Pericardium fibroblast (primary cell): Measurements from ENCODE around the gene DCTN3. TPM values are rescaled to one million over a fixed set of nuclear protein-coding genes. Genes with fewer than 3 reads are reported as not detected.

ENCODE experiments used
- total RNA-seq: library from RNA; depleted of rRNA; stranded (reverse); fragments of >200 nt; gene quantifications from 2 replicates; pipeline ENCODE4 v1.2.3, GENCODE V29; 2015

Gene DCTN3
- total RNA-seq = 129 and 185 TPM in 2 replicates

DNA sequence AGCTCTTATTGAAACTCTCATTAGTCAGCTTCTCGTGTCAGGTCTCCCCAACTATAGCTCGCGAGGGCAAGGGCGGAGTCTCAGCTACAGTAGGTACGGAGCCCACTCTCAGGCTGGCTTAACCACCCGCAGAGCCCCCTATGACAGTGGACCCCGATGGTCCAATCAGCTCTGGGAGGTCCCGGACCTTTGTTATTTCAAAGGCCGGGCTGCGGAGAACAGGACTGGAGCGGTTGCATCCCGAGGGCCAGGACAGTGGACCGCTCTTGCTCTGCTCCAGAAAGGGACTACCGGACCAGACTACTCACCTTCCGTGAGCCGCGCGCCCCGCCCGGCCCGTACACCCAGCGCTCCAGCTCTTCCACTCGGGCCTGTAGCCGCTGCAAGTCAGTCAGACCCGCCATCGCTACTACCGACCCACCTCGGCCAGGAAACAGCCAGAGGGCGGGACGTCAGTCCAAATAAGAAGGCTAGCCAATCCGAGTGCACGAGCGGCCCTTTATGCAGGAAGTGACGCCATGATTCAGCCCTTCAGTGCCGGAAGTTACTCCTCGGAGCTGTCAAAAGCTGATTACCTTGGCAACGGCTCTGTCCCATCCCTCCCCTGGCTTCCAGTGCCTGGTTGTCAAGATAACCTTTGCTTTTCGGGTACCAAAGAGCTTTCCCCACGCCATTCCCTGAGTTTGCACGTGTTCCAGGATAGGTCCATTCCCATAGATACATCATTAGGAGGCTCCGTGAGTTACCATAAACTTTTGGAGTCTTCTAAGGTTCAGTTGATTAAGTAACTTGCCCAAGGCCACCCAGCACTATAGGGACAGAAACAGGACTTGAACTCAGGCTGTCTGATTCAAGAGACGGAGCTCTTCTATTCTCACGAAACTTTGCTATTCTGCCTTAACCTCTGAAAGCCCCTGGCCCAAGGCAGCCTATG lies at the start of gene DCTN3:
TSS of gene DCTN3 (minus strand) at position 435 of the 934 bp plus-strand sequence. CDS start at position 404, 31 bp downstream.

GRCh38 chr9:34662526-34663302 lies 42.4 kb upstream of the DCTN3 start, which contains the start of gene CCL27:
Gene CCL27, minus strand, starts transcription at chr9:34662657. Its CDS starts 24 bp downstream, at chr9:34662633.

DNA sequence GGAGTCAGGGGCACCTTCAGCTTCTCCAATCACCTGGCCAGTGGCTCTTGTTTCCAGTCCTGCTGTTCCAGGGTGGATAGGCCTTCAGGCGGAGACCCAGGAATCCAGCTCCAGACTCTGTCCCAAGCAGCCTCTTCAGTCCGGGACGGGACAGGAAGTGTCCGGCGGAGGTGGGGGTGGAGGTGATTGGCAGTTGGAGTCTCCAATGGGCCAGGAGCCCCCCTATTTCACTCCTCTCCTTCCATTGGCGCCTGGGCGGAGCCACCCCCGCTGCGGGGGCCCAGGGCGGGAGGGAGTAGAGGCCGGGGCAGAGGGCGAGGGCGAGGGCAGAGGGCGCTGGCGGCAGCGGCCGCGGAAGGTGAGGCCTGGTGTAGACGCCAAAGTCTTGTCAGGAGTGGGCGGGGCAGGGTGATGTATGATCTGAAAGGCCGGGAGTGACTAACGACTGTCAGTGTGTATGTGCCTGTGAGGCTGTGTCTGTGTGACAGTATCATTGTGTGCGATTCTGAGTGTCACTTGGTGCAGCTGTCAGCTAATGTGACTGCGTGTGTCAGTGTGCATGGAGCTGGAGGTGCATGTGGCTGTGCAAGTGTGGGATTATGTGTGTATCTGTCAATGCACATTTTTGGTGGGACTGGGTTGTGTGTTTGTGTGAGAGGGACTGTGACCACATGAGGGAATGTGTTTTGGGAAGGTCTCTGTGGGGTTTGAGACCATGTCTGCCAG lies 31.7 kb upstream of the DCTN3 start, which contains the start of gene IL11RA:
TSS of gene IL11RA (plus strand) at position 310 of the 726 bp plus-strand sequence. CDS start 3,033 bp downstream, outside the sequence.

DNA sequence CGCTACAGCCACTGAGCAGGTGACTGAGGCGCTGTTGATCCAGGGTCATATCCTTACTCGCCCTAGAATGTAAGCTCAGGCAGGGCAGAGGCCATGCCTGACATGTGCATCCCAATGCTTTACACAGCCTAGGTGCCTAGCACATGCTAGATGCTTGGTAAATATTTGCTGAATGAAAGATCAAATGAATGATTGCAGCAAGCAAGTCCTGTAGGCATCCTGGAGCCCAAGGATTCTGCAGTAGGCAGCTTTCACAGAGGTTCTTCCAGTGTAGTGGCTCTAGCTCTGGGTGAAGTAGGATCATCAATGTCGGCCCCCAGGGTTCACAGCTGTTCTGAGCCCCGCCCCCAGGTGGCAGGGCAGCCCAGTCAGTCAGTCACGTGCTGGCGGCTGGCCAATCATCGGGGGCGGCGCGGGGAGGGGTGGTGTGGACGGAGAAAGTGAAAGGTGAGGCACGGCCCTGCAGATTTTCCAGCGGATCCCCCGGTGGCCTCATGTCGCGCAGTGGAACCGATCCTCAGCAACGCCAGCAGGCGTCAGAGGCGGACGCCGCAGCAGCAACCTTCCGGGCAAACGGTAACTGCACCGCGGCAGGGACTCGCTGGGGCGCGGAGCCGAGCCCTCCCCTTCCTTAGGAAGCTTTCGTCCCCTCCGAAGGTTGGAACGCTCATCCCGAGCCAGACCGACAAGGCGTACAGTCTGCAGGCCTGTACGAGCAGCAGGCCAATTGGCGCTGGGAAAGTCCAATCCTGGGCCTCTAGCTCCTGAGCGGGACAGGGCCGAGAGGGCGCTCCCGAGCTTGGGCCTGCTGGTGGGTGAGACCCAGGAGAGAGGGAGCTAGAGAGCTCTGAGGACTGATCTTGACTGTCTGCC lies 26.2 kb upstream of the DCTN3 start, which contains the start of gene GALT:
TSS of gene GALT (plus strand) at position 465 of the 873 bp plus-strand sequence. CDS start at position 495, 30 bp downstream.

DNA sequence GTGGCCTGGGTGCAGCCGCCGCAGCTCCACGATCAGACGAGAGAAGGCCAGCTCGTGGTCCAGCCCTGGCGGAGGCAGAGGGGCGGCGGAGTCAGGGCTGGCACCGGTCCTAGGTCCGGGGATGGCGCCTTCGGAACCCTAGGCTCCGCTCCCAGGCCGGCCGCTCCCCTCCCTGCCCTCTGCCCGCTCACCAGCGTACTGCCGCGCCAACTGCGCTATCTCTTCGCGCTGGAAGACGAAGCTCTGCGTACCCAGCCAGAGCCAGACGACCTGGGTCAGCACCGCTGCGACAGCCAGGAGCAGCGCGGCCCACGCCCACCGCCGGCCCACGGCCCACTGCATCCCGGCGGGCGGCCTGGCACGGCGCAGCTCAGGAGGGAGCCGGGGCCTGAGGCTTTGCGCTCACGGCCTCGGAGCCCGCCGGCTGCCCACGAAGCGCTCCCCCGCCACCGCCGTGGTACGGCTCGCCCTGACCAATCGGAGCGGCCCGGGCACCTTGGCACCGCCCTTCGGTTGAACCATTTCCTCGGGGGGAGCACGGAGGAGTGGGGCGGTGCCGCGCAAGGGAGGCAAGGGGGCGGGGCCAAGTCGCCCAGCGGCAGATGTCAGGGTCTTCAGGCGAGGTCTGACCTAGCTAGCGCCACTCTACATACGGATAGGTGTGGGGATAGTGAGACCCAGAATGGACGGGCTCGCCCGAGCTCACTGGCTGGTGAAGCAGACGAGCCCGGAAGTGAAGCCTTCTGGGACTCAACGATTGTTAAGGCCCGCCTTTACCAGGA lies 17.3 kb upstream of the DCTN3 start, which contains the start of gene SIGMAR1:
TSS of gene SIGMAR1 (minus strand) at position 432 of the 782 bp plus-strand sequence. CDS start at position 342, 90 bp downstream.

DNA sequence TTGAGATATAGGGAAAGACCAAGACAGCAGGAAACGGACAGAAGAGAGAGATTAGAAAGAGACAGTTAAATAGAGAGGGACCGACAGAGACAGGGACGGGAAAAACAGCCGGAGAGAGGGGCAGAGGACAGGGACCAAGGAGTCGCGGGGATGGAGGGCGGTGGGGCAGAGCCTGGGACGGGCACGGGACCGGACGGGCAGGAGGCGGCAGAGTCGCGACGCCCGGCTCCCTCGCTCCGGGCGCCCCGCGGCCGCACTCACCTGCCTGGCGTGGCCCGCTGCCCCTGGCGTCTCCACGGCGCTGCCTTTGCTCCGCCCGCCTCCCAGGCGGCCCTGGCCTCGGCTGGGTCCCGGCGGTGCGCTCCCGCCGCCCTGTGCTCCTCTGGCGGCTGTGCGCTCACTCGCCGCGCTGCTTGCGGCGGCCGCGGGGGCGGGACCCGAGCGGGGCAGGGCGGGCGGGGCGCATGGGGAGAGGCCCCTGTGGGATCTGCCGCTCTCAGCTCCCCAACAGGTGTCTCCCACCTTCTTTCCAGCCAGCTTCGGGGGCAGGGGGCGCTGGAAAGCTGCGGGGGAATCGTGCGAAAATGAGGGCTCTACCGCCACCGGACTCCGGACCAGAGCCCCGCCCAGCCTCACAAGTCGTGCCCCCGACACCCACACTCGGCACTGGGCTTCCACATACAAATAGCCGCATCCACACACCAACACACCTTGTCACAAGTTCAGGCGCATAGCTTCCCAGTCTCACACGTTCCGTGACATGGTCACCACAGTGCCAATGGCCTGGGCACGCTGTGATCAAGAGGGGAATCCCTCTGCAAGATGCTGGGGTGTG lies 8.6 kb upstream of the DCTN3 start, which contains the start of gene ARID3C:
TSS of gene ARID3C (minus strand) at position 411 of the 835 bp plus-strand sequence. CDS start 1,052 bp downstream, outside the sequence.

GRCh38 chr9:34611811-34612787 lies 8.2 kb downstream of the DCTN3 start, which contains the start of gene RPP25L:
Gene RPP25L, minus strand, starts transcription at chr9:34612097. Its CDS starts 801 bp downstream, at chr9:34611296.

DNA sequence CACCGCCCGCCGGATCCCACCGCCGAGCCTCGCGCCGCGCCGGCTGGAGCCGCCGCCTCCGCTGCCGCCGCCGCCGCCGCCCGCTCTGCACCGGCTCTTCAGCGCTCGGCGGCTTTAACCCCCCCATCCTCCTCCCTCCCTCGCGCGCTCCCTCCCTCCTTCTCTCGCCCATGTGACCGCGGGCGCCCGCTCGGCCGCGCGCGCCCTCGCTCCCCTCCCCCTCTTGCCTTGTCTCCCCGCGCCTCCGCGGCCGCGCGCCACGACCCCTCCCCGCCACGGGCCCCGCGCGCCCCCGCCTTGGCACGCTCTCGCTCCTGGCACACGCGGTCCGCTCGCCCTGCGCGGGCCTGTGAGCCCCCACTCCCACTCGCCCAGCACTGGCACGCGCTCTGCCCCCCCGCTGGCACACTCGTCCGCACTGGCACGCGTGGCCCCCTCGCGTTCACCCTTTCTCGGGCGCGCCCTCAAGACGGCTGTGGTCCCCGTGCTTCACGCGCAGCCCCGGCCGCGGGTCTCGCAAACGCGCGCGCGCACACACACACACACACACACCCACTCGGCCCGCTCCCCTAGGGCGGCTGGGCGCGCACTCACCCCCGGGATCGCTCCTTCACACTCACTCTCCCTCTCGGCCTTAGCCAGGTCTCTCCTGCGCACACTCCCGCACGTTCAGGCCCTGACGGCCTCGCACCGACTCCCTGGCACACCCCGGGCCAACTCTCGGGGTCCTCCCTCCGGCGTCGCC lies 30.5 kb downstream of the DCTN3 start, which contains the start of gene CNTFR:
TSS of gene CNTFR (minus strand) at position 89 of the 745 bp plus-strand sequence. CDS start 20,743 bp downstream, outside the sequence.

Other genes starting within 250 kb of the DCTN3 start
- 0.94 and 2.9 TPM in 2 replicates for gene MYORG, start 243.6 kb downstream of the DCTN3 start, total RNA-seq
- 8.5 and 10.6 TPM in 2 replicates for gene FAM219A, start 161.9 kb downstream of the DCTN3 start, total RNA-seq
- gene DNAI1, start 161.7 kb downstream of the DCTN3 start, total RNA-seq = not detected in 2 replicates
- gene ENHO, start 97.5 kb downstream of the DCTN3 start, total RNA-seq = not detected in 2 replicates
- gene CNTFR, start 30.8 kb downstream of the DCTN3 start, total RNA-seq = 0.51 and 9.9 TPM in 2 replicates
- gene RPP25L, start 8.4 kb downstream of the DCTN3 start, total RNA-seq = 28.8 and 32.9 TPM in 2 replicates
- 0.35 and 1.2 TPM in 2 replicates for gene ARID3C, start 8.6 kb upstream of the DCTN3 start, total RNA-seq
- 147 and 176 TPM in 2 replicates for gene SIGMAR1, start 17.3 kb upstream of the DCTN3 start, total RNA-seq
- 23.7 and 43.3 TPM in 2 replicates for gene GALT, start 26.2 kb upstream of the DCTN3 start, total RNA-seq
- 40.8 and 72.8 TPM in 2 replicates for gene IL11RA, start 31.7 kb upstream of the DCTN3 start, total RNA-seq
- 0.12 TPM in 1 of 2 replicates, not detected in the other for gene CCL27, start 42.2 kb upstream of the DCTN3 start, total RNA-seq
- gene CCL19, start 70.8 kb upstream of the DCTN3 start, total RNA-seq = not detected in 2 replicates
- 2.6 TPM in 1 of 2 replicates, not detected in the other for gene CCL21, start 89.6 kb upstream of the DCTN3 start, total RNA-seq